SK-N-MC (cell line): ENCODE data around the gene DEFB131B.
"Not testable (repeated sequence)": the region's sequence is repeated elsewhere in the genome, so short reads cannot be mapped to it uniquely, and the experiment has no call there.

ENCODE experiments used
- EZH2 ChIP-seq: fragments of 200-600 bp; sonication (generic); IDR thresholded peaks from one replicate; pipeline ENCODE4 v1.6.1; 2017; ENCODE audit warnings: antibody characterized with exemption
- FOXP2 ChIP-seq: optimal IDR thresholded peaks from 2 replicates; pipeline ENCODE3; 2011; ENCODE audit warnings: mild to moderate bottlenecking, moderate library complexity; ENCODE audit not compliant: insufficient read depth; ENCODE audit errors: extremely low read length, control extremely low read depth
- POLR2AphosphoS5 ChIP-seq: IDR thresholded peaks from 2 replicates; pipeline ENCODE4 v1.6.1; 2012; ENCODE audit warnings: mild to moderate bottlenecking, low read depth, low read length, borderline replicate concordance

- TF ChIP-seq EZH2, POLR2AphosphoS5, FOXP2: not testable (repeated sequence)
These were observed 45.4 kb upstream of the DEFB131B start, which contains the start of gene DEFB108B for GRCh38 chr11:71832811-71833210.
